Measurements from ENCODE around the gene DBF4. TPM values are rescaled to one million over a fixed set of nuclear protein-coding genes. Genes with fewer than 3 reads are reported as not detected.

DBF4 gene
- total RNA-seq: 10.9 and 48.1 TPM in 2 replicates

GRCh38 chr7:87876040-87876868, at the start of gene DBF4, which contains the start of gene SLC25A40:
Gene DBF4, plus strand, starts transcription at chr7:87876493. Its CDS starts 240 bp downstream, at chr7:87876733.
Gene SLC25A40, minus strand, starts transcription at chr7:87876360. Its CDS starts 17,633 bp downstream, at chr7:87858727.

DNA sequence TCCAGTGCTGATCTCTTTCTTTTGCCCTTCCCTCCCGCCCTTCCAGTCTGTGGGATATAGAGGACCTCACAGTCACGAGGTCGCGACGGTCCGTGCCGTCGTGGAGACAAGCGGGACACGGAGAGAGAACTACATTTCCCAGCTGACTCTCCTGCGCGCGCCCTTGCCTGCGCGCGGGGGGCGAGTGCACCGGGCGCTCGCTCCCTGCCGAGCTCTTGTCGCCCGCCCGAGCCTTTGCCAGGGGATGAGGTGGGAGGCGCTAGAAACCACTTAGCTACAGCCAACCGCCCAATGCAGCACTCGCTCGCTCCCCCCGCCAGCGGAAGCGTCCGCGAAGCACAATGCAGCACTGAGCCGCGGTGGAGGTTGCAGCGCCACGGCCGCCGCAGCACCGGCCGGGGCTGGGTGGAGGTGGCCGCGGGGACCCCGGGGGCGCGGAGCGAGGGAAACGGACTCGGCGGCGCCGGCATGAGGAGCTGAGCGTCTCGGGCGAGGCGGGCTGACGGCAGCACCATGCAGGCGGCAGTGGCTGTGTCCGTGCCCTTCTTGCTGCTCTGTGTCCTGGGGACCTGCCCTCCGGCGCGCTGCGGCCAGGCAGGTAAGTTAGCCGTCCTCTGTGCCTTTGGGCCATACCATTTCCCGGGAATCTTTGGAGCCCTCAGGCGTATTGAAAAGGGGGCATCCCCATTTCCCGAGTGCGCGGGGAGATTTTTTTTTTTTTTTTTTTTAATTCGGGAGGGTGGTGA, 57.8 kb downstream of the DBF4 start, which contains the start of gene ADAM22:
TSS of gene ADAM22 (plus strand) at position 299 of the 746 bp plus-strand sequence. CDS start at position 514, 215 bp downstream.

Other genes with a start within 250 kb of the DBF4 start
- 0.65 and 0.89 TPM in 2 replicates for gene RUNDC3B, start 248.1 kb upstream of the DBF4 start, total RNA-seq
- gene SLC25A40, start 133 bp upstream of the DBF4 start, total RNA-seq: 9.0 and 16.3 TPM in 2 replicates
- gene ADAM22, start 57.8 kb downstream of the DBF4 start, total RNA-seq: 2.0 and 7.3 TPM in 2 replicates

All from mesangial cell (primary cell).